ENCODE measurements around the gene KLLN. TPM values are rescaled to one million over a fixed set of nuclear protein-coding genes. Genes with fewer than 3 reads are reported as not detected.
A peak's percentile ranks its signal among the peaks of the same experiment; 100 is the strongest.
"Not testable (repeated sequence)": the region's sequence is repeated elsewhere in the genome, so short reads cannot be mapped to it uniquely, and the experiment has no call there.

The KLLN gene
- total RNA-seq, 1 experiment from 2014 or later = 0.57 TPM

GRCh38 chr10:87865241-87865881 is 2.0 kb upstream of the KLLN start:
- Histone ChIP-seq H3K27me3 (ENCODE audit: insufficient read depth, low read depth) (no peaks in the 10 kb centered on the region), H3K9me2 (ENCODE audit: insufficient read depth) (no peaks in the 10 kb centered on the region), H3K4me2 (peak overlapping the region; percentile 95), H3F3A (ENCODE audit: insufficient read depth, low read depth) (peaks cover 14% of the 10 kb centered on the region), H3K79me2 (ENCODE audit: low read depth) (peaks cover 63% of the 10 kb centered on the region), H3K4me1 (replicated peaks; ENCODE audit: insufficient read depth) (peaks cover 35% of the 10 kb centered on the region), H3K27ac (peak overlapping the region; percentile 37), H2AFZ (0 out of 2 replicates have a peak overlapping the region, but pooled peaks have one; percentile 34), H3K36me3 (ENCODE audit: low read depth) (no peaks in the 10 kb centered on the region), H4K20me1 (ENCODE audit: insufficient read depth) (peaks cover 31% of the 10 kb centered on the region), H3K9me3 (ENCODE audit: insufficient read depth, low read depth) (no peaks in the 10 kb centered on the region), H3K4me3 (peak overlapping the region; percentile 98)
- intact Hi-C loops (cut with micrococcal nuclease; ENCODE audit: unreplicated experiment) = loop anchor here (10.0 kb wide), 1 partner anchor 389 kb away; no protein-coding TSS in a partner anchor
- ChIA-PET POLR2A (ENCODE audit: unreplicated experiment) (interaction anchor here (0.5 kb wide), 1 partner anchor 9 kb away, joined by 3 read pairs; no protein-coding TSS in a partner anchor), CTCF (no interaction called here)
- no peak for DNase-seq
- no peak for TF ChIP-seq CTCF (conservative IDR thresholded peaks at IDR 0.05)
- no peak for TF ChIP-seq EZH2 (IDR thresholded peaks at IDR 0.05; ENCODE audit: low read depth)
- no TSS peak for BruUV-seq (replicated peaks)

DNA sequence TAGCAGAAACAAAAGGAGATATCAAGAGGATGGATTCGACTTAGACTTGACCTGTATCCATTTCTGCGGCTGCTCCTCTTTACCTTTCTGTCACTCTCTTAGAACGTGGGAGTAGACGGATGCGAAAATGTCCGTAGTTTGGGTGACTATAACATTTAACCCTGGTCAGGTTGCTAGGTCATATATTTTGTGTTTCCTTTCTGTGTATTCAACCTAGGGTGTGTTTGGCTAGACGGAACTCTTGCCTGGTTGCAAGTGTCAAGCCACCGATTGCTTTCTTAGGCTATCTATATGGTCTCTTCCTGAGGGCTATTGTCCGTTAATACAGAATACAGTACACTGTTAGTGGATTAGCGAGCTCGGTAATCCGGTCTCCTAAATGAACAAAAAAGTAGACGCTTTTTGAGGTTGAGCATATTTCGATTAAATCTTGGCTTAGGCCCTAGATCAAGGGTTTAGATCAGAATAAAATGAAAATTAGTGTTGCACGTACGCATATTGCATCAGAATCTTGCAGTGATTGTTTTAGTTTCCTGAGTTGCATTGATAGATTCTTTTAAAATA is 1.2 kb upstream of the KLLN start:
- no peak for TF ChIP-seq EZH2 (IDR thresholded peaks at IDR 0.05; ENCODE audit: low read depth)
- no peak for TF ChIP-seq CTCF (conservative IDR thresholded peaks at IDR 0.05)
- Histone ChIP-seq H3K36me3 (ENCODE audit: low read depth) (no peaks in the 10 kb centered on the region), H3K4me3 (peak overlapping the region; percentile 98), H3K4me1 (replicated peaks; ENCODE audit: insufficient read depth) (peaks cover 32% of the 10 kb centered on the region), H3K27ac (peak overlapping the region; percentile 37), H3F3A (ENCODE audit: insufficient read depth, low read depth) (peaks cover 14% of the 10 kb centered on the region), H3K9me2 (ENCODE audit: insufficient read depth) (no peaks in the 10 kb centered on the region), H2AFZ (peak overlapping the region; percentile 34; the same call in 1 of the 2 replicates), H4K20me1 (ENCODE audit: insufficient read depth) (peaks cover 31% of the 10 kb centered on the region), H3K27me3 (ENCODE audit: insufficient read depth, low read depth) (no peaks in the 10 kb centered on the region), H3K79me2 (ENCODE audit: low read depth) (peaks cover 55% of the 10 kb centered on the region), H3K4me2 (peak overlapping the region; percentile 95), H3K9me3 (ENCODE audit: insufficient read depth, low read depth) (no peaks in the 10 kb centered on the region)
- no peak for DNase-seq
- POLR2A ChIA-PET (ENCODE audit: unreplicated experiment) = no interaction called here
- CTCF ChIA-PET = no interaction called here
- BruUV-seq (replicated peaks) = TSS peak; percentile 25
- intact Hi-C loops (cut with micrococcal nuclease; ENCODE audit: unreplicated experiment) = loop anchor here (5.0 to 10.0 kb wide), 3 partner anchors 47 to 390 kb away; partner anchors contain the start of gene ATAD1

DNA sequence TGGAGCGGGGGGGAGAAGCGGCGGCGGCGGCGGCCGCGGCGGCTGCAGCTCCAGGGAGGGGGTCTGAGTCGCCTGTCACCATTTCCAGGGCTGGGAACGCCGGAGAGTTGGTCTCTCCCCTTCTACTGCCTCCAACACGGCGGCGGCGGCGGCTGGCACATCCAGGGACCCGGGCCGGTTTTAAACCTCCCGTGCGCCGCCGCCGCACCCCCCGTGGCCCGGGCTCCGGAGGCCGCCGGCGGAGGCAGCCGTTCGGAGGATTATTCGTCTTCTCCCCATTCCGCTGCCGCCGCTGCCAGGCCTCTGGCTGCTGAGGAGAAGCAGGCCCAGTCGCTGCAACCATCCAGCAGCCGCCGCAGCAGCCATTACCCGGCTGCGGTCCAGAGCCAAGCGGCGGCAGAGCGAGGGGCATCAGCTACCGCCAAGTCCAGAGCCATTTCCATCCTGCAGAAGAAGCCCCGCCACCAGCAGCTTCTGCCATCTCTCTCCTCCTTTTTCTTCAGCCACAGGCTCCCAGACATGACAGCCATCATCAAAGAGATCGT is 690 bp upstream of the KLLN start:
- not testable (repeated sequence) for DNase-seq

More for the DNA sequence above, 690 bp upstream of the KLLN start:
- H3K27ac ChIP-seq = peak overlapping the region; percentile 77
- H3K9me3 ChIP-seq (ENCODE audit: insufficient read depth, low read depth); H3K36me3 ChIP-seq (ENCODE audit: low read depth); H3K9me2 ChIP-seq (ENCODE audit: insufficient read depth); BruUV-seq (replicated peaks); CTCF ChIA-PET; H3K27me3 ChIP-seq (ENCODE audit: insufficient read depth, low read depth): not testable (repeated sequence)
- H3K4me2 ChIP-seq = peak overlapping the region; percentile 95
- H2AFZ ChIP-seq = peak overlapping the region; percentile 89; the same call in 1 of the 2 replicates
- peaks cover 14% of the 10 kb centered on the region for H3F3A ChIP-seq (ENCODE audit: insufficient read depth, low read depth)
- intact Hi-C loops (cut with micrococcal nuclease; ENCODE audit: unreplicated experiment) = loop anchor here (2.0 to 10.0 kb wide), 7 partner anchors 17 to 689 kb away; partner anchors contain the start of gene ATAD1
- peaks cover 31% of the 10 kb centered on the region for H4K20me1 ChIP-seq (ENCODE audit: insufficient read depth)
- peak overlapping the region; percentile 98 for H3K4me3 ChIP-seq
- POLR2A ChIA-PET (ENCODE audit: unreplicated experiment) = interaction anchor here (0.5 kb wide), 1 partner anchor 525 kb away, joined by 4 read pairs; no protein-coding TSS in a partner anchor
- H3K79me2 ChIP-seq (ENCODE audit: low read depth) = peaks cover 49% of the 10 kb centered on the region
- peaks cover 32% of the 10 kb centered on the region for H3K4me1 ChIP-seq (replicated peaks; ENCODE audit: insufficient read depth)
